Spleen (tissue), 7 donors: Measurements from ENCODE around the gene BRAT1.

Experiments
- POLR2A ChIP-seq, 3 donors: fragments of 450-650 bp; IDR thresholded peaks; one replicate each; pipeline ENCODE4 v1.5.1; 2017; ENCODE audit warnings: antibody characterized with exemption in 3 of 3, mild to moderate bottlenecking in 1 of 3
- POLR2AphosphoS5 ChIP-seq, 3 donors: sonication (generic); formaldehyde crosslinking; IDR thresholded peaks; one replicate each; pipeline ENCODE4 v1.5.1; 2017; ENCODE audit warnings: antibody characterized with exemption in 3 of 3
- TF ChIP-seq, protein P1 (sequence below), 11 experiments: fragments of 200-600 bp in 7 of 11; fragments of 450-650 bp in 4 of 11; sonication (generic) in 4 of 11; IDR thresholded peaks in 8 of 11; conservative IDR thresholded peaks in 3 of 11; 1 replicate in 7 of 11; 2 replicates in 4 of 11; pipeline versions ENCODE4 v1.4.0 to v1.8.0; 2016 to 2021; ENCODE audit warnings: antibody characterized with exemption in 11 of 11, inconsistent platforms in 4 of 11, mild to moderate bottlenecking in 1 of 11
- donor health status: DM: no; HTN: no; CAD: no; lungs with moderate emphysema.
- donor health status: DM: no; HTN: no; CAD: no.
- donor health status: DM: no; HTN: no; CAD: no.

DNA sequence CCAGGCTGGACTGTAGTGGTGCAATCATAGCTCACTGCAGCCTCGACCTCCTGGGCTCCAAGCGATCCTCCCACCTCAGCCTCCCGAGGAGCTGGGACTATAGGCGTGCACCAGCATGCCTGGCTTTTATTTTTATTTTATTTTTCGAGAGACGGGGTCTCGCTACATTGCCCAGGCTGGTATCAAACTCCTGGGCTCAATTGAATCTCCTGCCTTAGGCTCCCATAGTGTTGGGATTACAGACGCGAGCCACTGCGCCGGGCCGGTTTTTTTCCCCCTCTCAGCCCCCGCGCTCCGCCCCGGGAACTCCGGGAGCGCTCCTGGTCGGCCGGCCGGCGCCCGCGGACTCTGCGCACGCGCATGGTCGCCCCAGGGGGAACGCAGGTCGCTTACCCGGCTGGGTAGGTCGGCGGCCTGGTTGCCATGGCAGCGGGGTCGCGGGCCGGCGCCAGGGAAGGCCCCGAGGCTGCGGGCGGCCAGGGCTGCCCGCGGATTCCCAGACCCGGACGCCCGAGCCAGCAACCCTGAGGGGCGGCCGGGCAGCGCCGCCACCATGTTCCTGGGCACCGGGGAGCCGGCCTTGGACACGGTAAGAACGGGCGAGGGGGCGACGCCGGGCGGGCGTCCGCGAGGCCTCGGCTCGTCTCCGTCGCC, 3.4 kb upstream of the BRAT1 start, which contains the start of gene IQCE:
- TF ChIP-seq POLR2AphosphoS5 (IDR thresholded peaks at IDR 0.05) (peak; percentile 37 to 85 (median 83)), POLR2A (IDR thresholded peaks at IDR 0.05) (no peak)
- TF ChIP-seq, protein P1, sequence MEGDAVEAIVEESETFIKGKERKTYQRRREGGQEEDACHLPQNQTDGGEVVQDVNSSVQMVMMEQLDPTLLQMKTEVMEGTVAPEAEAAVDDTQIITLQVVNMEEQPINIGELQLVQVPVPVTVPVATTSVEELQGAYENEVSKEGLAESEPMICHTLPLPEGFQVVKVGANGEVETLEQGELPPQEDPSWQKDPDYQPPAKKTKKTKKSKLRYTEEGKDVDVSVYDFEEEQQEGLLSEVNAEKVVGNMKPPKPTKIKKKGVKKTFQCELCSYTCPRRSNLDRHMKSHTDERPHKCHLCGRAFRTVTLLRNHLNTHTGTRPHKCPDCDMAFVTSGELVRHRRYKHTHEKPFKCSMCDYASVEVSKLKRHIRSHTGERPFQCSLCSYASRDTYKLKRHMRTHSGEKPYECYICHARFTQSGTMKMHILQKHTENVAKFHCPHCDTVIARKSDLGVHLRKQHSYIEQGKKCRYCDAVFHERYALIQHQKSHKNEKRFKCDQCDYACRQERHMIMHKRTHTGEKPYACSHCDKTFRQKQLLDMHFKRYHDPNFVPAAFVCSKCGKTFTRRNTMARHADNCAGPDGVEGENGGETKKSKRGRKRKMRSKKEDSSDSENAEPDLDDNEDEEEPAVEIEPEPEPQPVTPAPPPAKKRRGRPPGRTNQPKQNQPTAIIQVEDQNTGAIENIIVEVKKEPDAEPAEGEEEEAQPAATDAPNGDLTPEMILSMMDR (IDR thresholded peaks at IDR 0.05 in 8 of 11, conservative IDR thresholded peaks at IDR 0.05 in 3 of 11) = no peak
